ENCODE results near the gene CAMSAP3. TPM values are rescaled to one million over a fixed set of nuclear protein-coding genes. Genes with fewer than 3 reads are reported as not detected.

Gene CAMSAP3
- total RNA-seq, 4 donors from 2014 or later: 0.11 to 0.42 (median 0.18) TPM

DNA sequence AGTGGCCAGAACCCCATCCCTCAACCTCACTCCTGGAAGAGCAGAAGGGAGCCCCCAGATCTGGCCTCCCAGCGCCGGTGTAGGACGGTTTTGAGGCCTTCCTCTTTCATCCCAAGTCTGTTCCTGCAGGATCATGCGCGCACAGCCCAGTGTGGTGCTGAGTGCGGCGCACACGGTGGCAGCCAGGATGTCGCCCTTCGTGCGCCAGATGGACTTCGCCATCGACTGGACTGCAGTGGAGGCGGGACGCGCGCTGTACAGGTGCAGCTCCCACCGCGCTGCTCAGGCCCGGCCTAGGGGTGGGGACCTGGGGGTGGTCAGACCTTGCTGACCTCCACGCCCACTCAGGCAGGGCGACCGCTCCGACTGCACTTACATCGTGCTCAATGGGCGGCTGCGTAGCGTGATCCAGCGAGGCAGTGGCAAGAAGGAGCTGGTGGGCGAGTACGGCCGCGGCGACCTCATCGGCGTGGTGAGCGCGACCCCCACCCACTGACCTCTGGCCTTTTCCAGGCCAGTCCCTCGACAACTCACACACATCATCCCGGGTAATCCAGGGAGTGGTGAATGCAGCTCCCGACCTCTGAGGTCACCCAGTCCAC is 45.4 kb upstream of the CAMSAP3 start:
- TF ChIP-seq, protein P1, sequence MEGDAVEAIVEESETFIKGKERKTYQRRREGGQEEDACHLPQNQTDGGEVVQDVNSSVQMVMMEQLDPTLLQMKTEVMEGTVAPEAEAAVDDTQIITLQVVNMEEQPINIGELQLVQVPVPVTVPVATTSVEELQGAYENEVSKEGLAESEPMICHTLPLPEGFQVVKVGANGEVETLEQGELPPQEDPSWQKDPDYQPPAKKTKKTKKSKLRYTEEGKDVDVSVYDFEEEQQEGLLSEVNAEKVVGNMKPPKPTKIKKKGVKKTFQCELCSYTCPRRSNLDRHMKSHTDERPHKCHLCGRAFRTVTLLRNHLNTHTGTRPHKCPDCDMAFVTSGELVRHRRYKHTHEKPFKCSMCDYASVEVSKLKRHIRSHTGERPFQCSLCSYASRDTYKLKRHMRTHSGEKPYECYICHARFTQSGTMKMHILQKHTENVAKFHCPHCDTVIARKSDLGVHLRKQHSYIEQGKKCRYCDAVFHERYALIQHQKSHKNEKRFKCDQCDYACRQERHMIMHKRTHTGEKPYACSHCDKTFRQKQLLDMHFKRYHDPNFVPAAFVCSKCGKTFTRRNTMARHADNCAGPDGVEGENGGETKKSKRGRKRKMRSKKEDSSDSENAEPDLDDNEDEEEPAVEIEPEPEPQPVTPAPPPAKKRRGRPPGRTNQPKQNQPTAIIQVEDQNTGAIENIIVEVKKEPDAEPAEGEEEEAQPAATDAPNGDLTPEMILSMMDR (IDR thresholded peaks at IDR 0.05): no peak
- TF ChIP-seq POLR2AphosphoS5 (IDR thresholded peaks at IDR 0.05) (no peak), EP300 (IDR thresholded peaks at IDR 0.05) (no peak), POLR2A (IDR thresholded peaks at IDR 0.05; ENCODE audit: low read depth) (no peak)
- intact Hi-C loops (cut with DNase I): no loop called here
- no peaks in the 10 kb centered on the region for H3K9me3 ChIP-seq
- H3K36me3 ChIP-seq: peaks cover 27 to 74% (median 51%) of the 10 kb centered on the region in 4 donors
- no peak for DNase-seq (ENCODE audit: extremely low spot score)
- no peak overlapping the region for H3K4me3 ChIP-seq
- peak overlapping the region in 1 of 4 donors; percentile 44 for H3K27ac ChIP-seq (replicated peaks in 1 of 4)
- no peaks in the 10 kb centered on the region for H3K27me3 ChIP-seq
- WGBS: 90% methylated on average over 32 of the region's 41 CpGs
- H3K4me1 ChIP-seq: peaks cover 5 to 15% (median 13%) of the 10 kb centered on the region in 4 donors

DNA sequence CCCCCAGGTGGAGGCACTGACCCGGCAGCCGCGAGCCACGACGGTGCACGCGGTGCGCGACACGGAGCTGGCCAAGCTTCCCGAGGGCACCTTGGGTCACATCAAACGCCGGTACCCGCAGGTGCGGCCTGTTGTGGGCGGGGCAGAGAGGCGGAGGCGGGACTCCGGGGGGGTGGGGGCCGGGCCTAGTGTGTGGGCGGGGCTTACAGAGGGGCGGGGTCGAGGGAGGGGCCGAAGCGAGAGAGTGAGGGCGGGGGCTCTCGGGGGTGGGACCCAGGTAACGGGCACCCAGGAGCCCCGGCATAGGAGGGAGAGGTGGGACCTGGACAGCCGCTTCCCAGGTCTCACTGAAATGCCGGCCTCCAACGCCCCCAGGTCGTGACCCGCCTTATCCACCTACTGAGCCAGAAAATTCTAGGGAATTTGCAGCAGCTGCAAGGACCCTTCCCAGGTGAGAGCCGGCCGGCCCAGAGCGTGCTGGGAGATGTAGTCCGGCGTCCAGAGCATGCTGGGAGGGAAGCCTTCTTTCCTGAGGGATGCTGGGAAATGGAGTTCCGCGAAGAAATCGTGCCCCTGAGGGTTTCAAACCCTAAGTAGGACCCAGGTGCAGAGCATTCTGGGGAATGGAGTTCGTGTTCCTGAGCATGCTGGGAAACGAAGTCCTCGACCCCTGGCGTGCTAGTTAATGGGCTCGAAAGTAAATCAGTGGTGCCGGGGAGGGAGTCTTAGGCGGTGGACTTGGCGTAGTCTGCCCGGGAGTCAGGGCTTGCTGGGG is 44.5 kb upstream of the CAMSAP3 start:
- TF ChIP-seq, protein P1 (IDR thresholded peaks at IDR 0.05): peak in 1 of 3 experiments; percentile 8
- peak; percentile 20 to 77 for TF ChIP-seq POLR2AphosphoS5 (IDR thresholded peaks at IDR 0.05)
- no peak for TF ChIP-seq POLR2A (IDR thresholded peaks at IDR 0.05; ENCODE audit: low read depth)
- TF ChIP-seq EP300 (IDR thresholded peaks at IDR 0.05): no peak
- peaks cover 35 to 74% (median 54%) of the 10 kb centered on the region in 4 donors for H3K36me3 ChIP-seq
- no peak for DNase-seq (ENCODE audit: extremely low spot score)
- intact Hi-C loops (cut with DNase I): no loop called here
- no peaks in the 10 kb centered on the region for H3K27me3 ChIP-seq
- 20% methylated on average over 20 of the region's 51 CpGs for whole genome bisulfite sequencing
- H3K9me3 ChIP-seq: no peaks in the 10 kb centered on the region
- peaks cover 5 to 15% (median 13%) of the 10 kb centered on the region in 4 donors for H3K4me1 ChIP-seq
- peak overlapping the region; percentile 18 to 65 (median 48) for H3K27ac ChIP-seq (replicated peaks in 1 of 4)
- peak overlapping the region; percentile 27 to 46 (median 36) for H3K4me3 ChIP-seq

DNA sequence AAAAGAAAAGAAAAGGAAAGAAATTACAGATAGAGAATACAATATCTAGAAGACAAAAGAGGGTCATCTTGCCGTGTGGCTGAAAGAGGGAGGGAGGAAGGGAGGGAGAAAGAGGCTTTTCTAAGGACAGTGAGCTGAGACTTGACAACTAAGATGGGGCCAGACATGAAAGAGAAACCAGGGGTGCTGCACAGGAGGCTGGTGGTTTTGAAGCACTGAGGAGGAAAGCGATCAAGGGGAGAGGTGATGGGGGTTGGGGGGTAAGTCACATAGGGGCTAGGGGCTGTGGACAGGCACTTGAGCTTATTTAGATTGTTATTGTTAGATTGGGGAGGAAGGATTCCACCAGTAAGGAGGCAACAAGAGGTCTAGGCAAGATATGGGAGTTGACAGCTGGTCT is 42.9 kb upstream of the CAMSAP3 start:
- WGBS: 87% methylated on average over 2 of the region's 2 CpGs
- no peak for TF ChIP-seq EP300 (IDR thresholded peaks at IDR 0.05)
- TF ChIP-seq POLR2A (IDR thresholded peaks at IDR 0.05; ENCODE audit: low read depth): no peak
- TF ChIP-seq, protein P1 (IDR thresholded peaks at IDR 0.05): no peak
- TF ChIP-seq POLR2AphosphoS5 (IDR thresholded peaks at IDR 0.05): no peak
- H3K36me3 ChIP-seq: peaks cover 49 to 77% (median 69%) of the 10 kb centered on the region in 4 donors
- no peak for DNase-seq (ENCODE audit: extremely low spot score)
- peaks cover 5 to 15% (median 13%) of the 10 kb centered on the region in 4 donors for H3K4me1 ChIP-seq
- no peaks in the 10 kb centered on the region for H3K9me3 ChIP-seq
- no peak overlapping the region for H3K4me3 ChIP-seq
- intact Hi-C loops (cut with DNase I): no loop called here
- no peak overlapping the region for H3K27ac ChIP-seq (replicated peaks in 1 of 4)
- H3K27me3 ChIP-seq: no peaks in the 10 kb centered on the region

DNA sequence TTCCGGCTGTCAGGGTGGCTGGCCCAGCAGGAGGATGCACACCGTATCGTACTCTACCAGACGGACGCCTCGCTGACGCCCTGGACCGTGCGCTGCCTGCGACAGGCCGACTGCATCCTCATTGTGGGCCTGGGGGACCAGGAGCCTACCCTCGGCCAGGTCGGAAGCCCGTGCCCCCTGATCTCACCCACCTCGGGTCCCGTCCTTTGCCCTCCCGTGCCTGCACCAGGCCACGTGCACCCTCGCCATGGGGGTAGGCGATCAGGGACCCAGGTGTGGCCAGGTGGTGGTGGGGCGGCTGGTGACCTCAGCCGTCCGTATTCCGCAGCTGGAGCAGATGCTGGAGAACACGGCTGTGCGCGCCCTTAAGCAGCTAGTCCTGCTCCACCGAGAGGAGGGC is 41.1 kb upstream of the CAMSAP3 start:
- TF ChIP-seq POLR2AphosphoS5 (IDR thresholded peaks at IDR 0.05) (no peak), POLR2A (IDR thresholded peaks at IDR 0.05; ENCODE audit: low read depth) (no peak)
- TF ChIP-seq, protein P1 (IDR thresholded peaks at IDR 0.05): no peak
- intact Hi-C loops (cut with DNase I): no loop called here
- Histone ChIP-seq H3K4me3 (no peak overlapping the region), H3K9me3 (no peaks in the 10 kb centered on the region), H3K27ac (replicated peaks in 1 of 4) (no peak overlapping the region), H3K27me3 (no peaks in the 10 kb centered on the region), H3K4me1 (peaks cover 5 to 15% (median 13%) of the 10 kb centered on the region in 4 donors), H3K36me3 (peaks cover 65 to 93% (median 86%) of the 10 kb centered on the region in 4 donors)
- 86% methylated on average over 22 of the region's 28 CpGs for WGBS
- no peak for DNase-seq (ENCODE audit: extremely low spot score)

Data from esophagus muscularis mucosa (tissue), 4 donors.